Dendritic cell treated with granulocyte-macrophage colony-stimulating factor and Interleukin-4, amounts not matched to agents 40 ng/mL and 50 ng/mL, for 4 days (primary cell): ENCODE measurements around the gene GPR68.
"Not testable (repeated sequence)": the region's sequence is repeated elsewhere in the genome, so short reads cannot be mapped to it uniquely, and the experiment has no call there.

Experiments
- H3K27ac Mint-ChIP-seq: one replicate; pipeline ENCODE4 v1.8.0; 2022; ENCODE audit warnings: mild to moderate bottlenecking, mixed read lengths
- H3K27me3 Mint-ChIP-seq: one replicate; pipeline ENCODE4 v1.8.0; 2022; ENCODE audit warnings: mild to moderate bottlenecking, mixed read lengths
- H3K36me3 Mint-ChIP-seq: one replicate; pipeline ENCODE4 v1.8.0; 2022; ENCODE audit warnings: low read depth, mixed read lengths
- H3K4me1 Mint-ChIP-seq: one replicate; pipeline ENCODE4 v1.8.0; 2022; ENCODE audit warnings: low read depth, mixed read lengths
- H3K4me3 Mint-ChIP-seq: one replicate; pipeline ENCODE4 v1.8.0; 2022; ENCODE audit warnings: mild to moderate bottlenecking, moderate library complexity, mixed read lengths
- H3K9me3 Mint-ChIP-seq: one replicate; pipeline ENCODE4 v1.8.0; 2022; ENCODE audit warnings: mixed read lengths
- intact Hi-C: fragments of 100-400 bp; cut with micrococcal nuclease; formaldehyde crosslinking; loops from one replicate; pipeline ENCODE4 v1.15.0; 2022

Gene GPR68

DNA sequence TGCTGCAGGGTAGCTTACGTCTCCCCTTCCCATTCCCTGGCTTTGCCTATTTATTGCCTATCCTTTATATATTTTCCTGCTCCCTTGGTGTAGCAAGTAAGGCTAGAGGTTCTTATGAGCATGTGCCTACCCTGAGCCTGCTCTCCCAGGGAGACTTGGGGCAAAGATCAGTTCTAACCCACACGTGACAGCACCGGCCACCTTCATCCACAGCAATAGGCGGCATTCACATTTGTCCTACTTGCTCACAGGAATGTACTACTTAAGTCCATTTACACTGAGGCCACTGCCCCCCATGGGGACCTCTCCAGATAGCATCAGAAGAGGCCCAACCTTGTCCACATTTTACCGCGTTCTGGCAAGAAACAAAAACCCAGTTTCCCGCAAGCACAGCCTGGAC is 8.7 kb downstream of the GPR68 start:
- Mint-ChIP-seq H3K9me3 (peaks cover 10% of the 10 kb centered on the region), H3K36me3 (peaks cover 28% of the 10 kb centered on the region), H3K27me3 (peaks cover 2% of the 10 kb centered on the region), H3K4me3 (no peak overlapping the region), H3K27ac (peak overlapping the region; percentile 98), H3K4me1 (peaks cover 89% of the 10 kb centered on the region)
- intact Hi-C loops: no loop called here

- H3K4me3 Mint-ChIP-seq: no peak overlapping the region
- peak overlapping the region; percentile 81 for H3K27ac Mint-ChIP-seq
- peaks cover 33% of the 10 kb centered on the region for H3K36me3 Mint-ChIP-seq
- peaks cover 14% of the 10 kb centered on the region for H3K9me3 Mint-ChIP-seq
- H3K4me1 Mint-ChIP-seq: peaks cover 92% of the 10 kb centered on the region
- H3K27me3 Mint-ChIP-seq: peaks cover 2% of the 10 kb centered on the region
- intact Hi-C loops: loop anchor here (5.0 kb wide), 1 partner anchor 33 kb away; no protein-coding TSS in a partner anchor
Measured at GRCh38 chr14:91234791-91235114, 9.8 kb downstream of the GPR68 start.

- no peak overlapping the region for H3K4me3 Mint-ChIP-seq
- peaks cover 27% of the 10 kb centered on the region for H3K36me3 Mint-ChIP-seq
- peaks cover 2% of the 10 kb centered on the region for H3K27me3 Mint-ChIP-seq
- intact Hi-C loops: loop anchor here (5.0 kb wide), 1 partner anchor 33 kb away; no protein-coding TSS in a partner anchor
- peak overlapping the region; percentile 81 for H3K27ac Mint-ChIP-seq
- H3K9me3 Mint-ChIP-seq: peaks cover 14% of the 10 kb centered on the region
- H3K4me1 Mint-ChIP-seq: peaks cover 92% of the 10 kb centered on the region
Measured at GRCh38 chr14:91233936-91234790, 10.3 kb downstream of the GPR68 start.

DNA sequence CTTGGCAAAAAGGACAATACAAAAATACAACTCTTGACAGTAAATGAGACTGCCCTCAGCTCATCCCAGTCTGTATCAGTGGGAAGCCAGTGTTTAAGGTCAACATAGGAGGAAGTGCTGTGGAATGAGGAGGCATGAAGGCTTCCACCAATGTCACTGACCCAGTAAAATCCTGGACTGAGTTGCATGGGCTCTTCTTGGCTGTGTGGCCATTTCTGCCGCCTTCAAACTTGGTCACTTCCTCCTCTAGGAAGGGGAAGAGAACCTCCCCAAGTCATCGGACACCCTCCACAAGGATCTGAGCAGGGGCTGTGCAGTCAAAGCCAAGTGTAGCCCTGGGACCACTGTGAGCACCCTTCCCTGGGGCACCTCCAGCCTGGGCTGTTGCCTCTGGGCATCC is 11.9 kb downstream of the GPR68 start:
- Mint-ChIP-seq H3K9me3 (peaks cover 14% of the 10 kb centered on the region), H3K4me1 (peaks cover 92% of the 10 kb centered on the region), H3K4me3 (no peak overlapping the region), H3K27ac (peak overlapping the region; percentile 81), H3K36me3 (peaks cover 40% of the 10 kb centered on the region), H3K27me3 (peaks cover 2% of the 10 kb centered on the region)
- intact Hi-C loops: loop anchor here (5.0 kb wide), 1 partner anchor 35 kb away; no protein-coding TSS in a partner anchor

- Mint-ChIP-seq H3K27me3 (peaks cover 2% of the 10 kb centered on the region), H3K27ac (peak overlapping the region; percentile 81), H3K36me3 (peaks cover 46% of the 10 kb centered on the region), H3K9me3 (peaks cover 14% of the 10 kb centered on the region), H3K4me1 (peaks cover 92% of the 10 kb centered on the region), H3K4me3 (no peak overlapping the region)
- intact Hi-C loops: loop anchor here (5.0 kb wide), 1 partner anchor 35 kb away; no protein-coding TSS in a partner anchor
Measured at GRCh38 chr14:91232052-91232451, 12.5 kb downstream of the GPR68 start.

GRCh38 chr14:91231446-91231845 is 13.1 kb downstream of the GPR68 start:
- peaks cover 93% of the 10 kb centered on the region for H3K4me1 Mint-ChIP-seq
- no peak overlapping the region for H3K4me3 Mint-ChIP-seq

GRCh38 chr14:91230397-91231035 is 14.0 kb downstream of the GPR68 start:
- Mint-ChIP-seq H3K36me3 (peaks cover 61% of the 10 kb centered on the region), H3K27me3 (peaks cover 2% of the 10 kb centered on the region), H3K27ac (peak overlapping the region; percentile 71), H3K4me1 (peaks cover 94% of the 10 kb centered on the region), H3K4me3 (no peak overlapping the region), H3K9me3 (peaks cover 14% of the 10 kb centered on the region)
- intact Hi-C loops: loop anchor here (5.0 kb wide), 1 partner anchor 37 kb away; no protein-coding TSS in a partner anchor

More at GRCh38 chr14:91231446-91231845, 13.1 kb downstream of the GPR68 start:
- peaks cover 2% of the 10 kb centered on the region for H3K27me3 Mint-ChIP-seq
- peaks cover 52% of the 10 kb centered on the region for H3K36me3 Mint-ChIP-seq
- H3K9me3 Mint-ChIP-seq: peaks cover 14% of the 10 kb centered on the region
- H3K27ac Mint-ChIP-seq: peak overlapping the region; percentile 81
- intact Hi-C loops: loop anchor here (5.0 kb wide), 1 partner anchor 36 kb away; no protein-coding TSS in a partner anchor

DNA sequence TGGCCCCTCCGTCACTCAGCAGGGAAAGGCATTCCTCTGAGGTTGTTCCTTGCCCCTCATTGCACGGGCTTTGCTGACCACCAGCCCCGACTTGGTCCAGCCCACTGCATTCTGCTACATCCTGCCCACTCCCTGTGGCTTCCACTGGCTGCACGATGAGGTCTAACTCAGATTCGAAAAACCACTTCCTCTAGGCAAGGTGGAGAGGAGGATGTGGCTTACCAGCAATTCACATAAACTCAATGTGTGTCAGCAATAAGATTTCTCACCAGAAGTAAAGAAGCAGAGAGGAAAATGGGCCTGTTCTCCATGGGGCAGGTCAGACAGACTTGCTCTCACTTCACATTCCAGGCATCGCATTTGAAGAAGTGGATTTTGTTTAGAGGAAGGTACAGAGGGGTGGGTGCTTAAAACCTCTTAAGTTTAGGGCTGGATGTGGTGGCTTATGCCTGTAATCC is 14.7 kb downstream of the GPR68 start:
- Mint-ChIP-seq H3K4me1 (peaks cover 97% of the 10 kb centered on the region), H3K36me3 (peaks cover 66% of the 10 kb centered on the region)

DNA sequence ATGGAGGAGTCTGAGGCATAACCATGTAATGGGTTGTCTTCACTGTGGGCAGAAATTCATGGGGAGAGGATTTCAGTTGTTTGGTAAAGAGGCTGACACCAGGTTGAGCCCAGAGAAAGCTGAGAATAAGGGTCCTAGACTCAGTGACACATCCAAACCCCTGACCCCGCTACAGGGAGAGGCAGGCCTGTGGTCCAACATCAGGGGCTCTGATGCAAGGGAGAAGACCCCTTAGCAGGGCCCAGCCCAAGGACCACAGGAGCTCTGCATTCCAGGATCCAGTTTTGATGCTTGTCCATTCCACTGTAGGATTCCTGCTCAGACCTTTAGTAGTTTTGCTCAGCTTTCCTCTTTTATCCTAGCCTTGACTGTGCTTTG is 15.5 kb downstream of the GPR68 start:
- H3K36me3 Mint-ChIP-seq: peaks cover 66% of the 10 kb centered on the region
- no peak overlapping the region for H3K4me3 Mint-ChIP-seq
- H3K27me3 Mint-ChIP-seq: no peaks in the 10 kb centered on the region
- peaks cover 7% of the 10 kb centered on the region for H3K9me3 Mint-ChIP-seq
- no peak overlapping the region for H3K27ac Mint-ChIP-seq
- intact Hi-C loops: no loop called here
- peaks cover 89% of the 10 kb centered on the region for H3K4me1 Mint-ChIP-seq

More for the DNA sequence above, 14.7 kb downstream of the GPR68 start:
- Mint-ChIP-seq H3K9me3 (peaks cover 13% of the 10 kb centered on the region), H3K27ac (peak overlapping the region; percentile 71), H3K27me3 (peaks cover 2% of the 10 kb centered on the region), H3K4me3 (no peak overlapping the region)
- intact Hi-C loops: loop anchor here (5.0 kb wide), 1 partner anchor 38 kb away; no protein-coding TSS in a partner anchor

- intact Hi-C loops: no loop called here
- H3K36me3 Mint-ChIP-seq: peaks cover 70% of the 10 kb centered on the region
- H3K27me3 Mint-ChIP-seq: no peaks in the 10 kb centered on the region
- no peak overlapping the region for H3K4me3 Mint-ChIP-seq
- peaks cover 7% of the 10 kb centered on the region for H3K9me3 Mint-ChIP-seq
- peaks cover 86% of the 10 kb centered on the region for H3K4me1 Mint-ChIP-seq
- peak overlapping the region; percentile 39 for H3K27ac Mint-ChIP-seq
Measured at GRCh38 chr14:91228112-91229004, 16.1 kb downstream of the GPR68 start.

DNA sequence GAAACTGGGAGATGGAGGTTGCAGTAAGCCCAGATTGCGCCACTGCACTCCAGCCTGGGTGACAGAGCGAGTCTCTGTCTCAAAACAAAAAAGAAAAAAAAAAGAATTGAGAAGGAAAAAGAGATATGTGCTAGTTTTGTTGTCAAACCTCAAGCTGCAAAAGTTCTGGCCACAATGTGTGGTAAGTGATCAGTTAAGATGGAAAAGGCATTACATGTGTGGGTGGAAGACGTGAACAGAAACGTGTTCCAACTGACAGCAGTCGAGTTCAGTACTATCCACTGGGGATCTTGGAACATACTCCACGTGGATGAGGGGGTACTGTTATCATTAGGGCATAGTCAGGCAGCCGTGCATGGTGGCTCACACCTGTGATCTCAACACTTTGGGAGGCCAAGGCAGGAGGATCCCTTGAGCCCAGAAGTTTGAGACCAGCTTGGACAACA is 17.3 kb downstream of the GPR68 start:
- H3K36me3 Mint-ChIP-seq: peaks cover 80% of the 10 kb centered on the region
- H3K27ac Mint-ChIP-seq: peak overlapping the region; percentile 39
- intact Hi-C loops: no loop called here
- H3K4me1 Mint-ChIP-seq: peaks cover 86% of the 10 kb centered on the region
- peaks cover 7% of the 10 kb centered on the region for H3K9me3 Mint-ChIP-seq
- no peaks in the 10 kb centered on the region for H3K27me3 Mint-ChIP-seq
- H3K4me3 Mint-ChIP-seq: no peak overlapping the region

DNA sequence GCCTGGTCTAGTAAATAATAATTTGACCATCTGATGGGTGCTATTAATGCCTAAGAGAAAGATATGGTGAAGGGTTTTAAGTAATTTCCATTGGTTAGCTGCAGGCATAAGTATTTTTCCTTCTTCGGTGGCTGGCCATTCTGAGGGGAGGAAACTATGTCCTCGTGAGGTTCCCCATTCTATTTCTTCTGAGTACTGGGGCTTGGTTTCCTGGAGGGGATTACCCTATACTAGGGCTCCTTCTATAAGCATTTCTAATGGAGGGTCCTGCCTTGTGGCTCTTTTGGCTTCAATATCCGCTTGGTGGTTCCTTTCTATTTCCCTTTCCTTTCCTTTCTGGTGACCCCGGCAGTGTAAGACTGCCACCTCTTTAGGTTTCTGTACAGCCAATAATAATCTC is 18.1 kb downstream of the GPR68 start:
- H3K4me3 Mint-ChIP-seq, H3K9me3 Mint-ChIP-seq, intact Hi-C loops, H3K27ac Mint-ChIP-seq, H3K27me3 Mint-ChIP-seq: not testable (repeated sequence)
- Mint-ChIP-seq H3K4me1 (peaks cover 86% of the 10 kb centered on the region), H3K36me3 (peaks cover 84% of the 10 kb centered on the region)

- Mint-ChIP-seq H3K27ac (no peak overlapping the region), H3K9me3 (no peaks in the 10 kb centered on the region), H3K27me3 (no peaks in the 10 kb centered on the region), H3K36me3 (peaks cover 87% of the 10 kb centered on the region), H3K4me3 (no peak overlapping the region), H3K4me1 (peaks cover 86% of the 10 kb centered on the region)
- intact Hi-C loops: no loop called here
Measured at GRCh38 chr14:91225025-91225424, 19.5 kb downstream of the GPR68 start.
